SU-DHL-6 (cell line): ENCODE data around the gene GNAQ.

Source experiments
- EZH2phosphoT487 ChIP-seq: fragments of 200-600 bp; sonication (generic), shearing (Covaris generic); conservative IDR thresholded peaks from 2 replicates; pipeline ENCODE4 v1.6.1; 2018; ENCODE audit warnings: mild to moderate bottlenecking, antibody characterized with exemption, low read length, moderate library complexity, mixed read lengths
- TF ChIP-seq, protein P1 (sequence below): fragments of 200-600 bp; sonication (generic); IDR thresholded peaks from one replicate; pipeline ENCODE4 v1.5.1; 2017; ENCODE audit warnings: antibody characterized with exemption, mild to moderate bottlenecking, low read length, moderate library complexity; ENCODE audit not compliant: insufficient read depth, poor library complexity, severe bottlenecking

DNA sequence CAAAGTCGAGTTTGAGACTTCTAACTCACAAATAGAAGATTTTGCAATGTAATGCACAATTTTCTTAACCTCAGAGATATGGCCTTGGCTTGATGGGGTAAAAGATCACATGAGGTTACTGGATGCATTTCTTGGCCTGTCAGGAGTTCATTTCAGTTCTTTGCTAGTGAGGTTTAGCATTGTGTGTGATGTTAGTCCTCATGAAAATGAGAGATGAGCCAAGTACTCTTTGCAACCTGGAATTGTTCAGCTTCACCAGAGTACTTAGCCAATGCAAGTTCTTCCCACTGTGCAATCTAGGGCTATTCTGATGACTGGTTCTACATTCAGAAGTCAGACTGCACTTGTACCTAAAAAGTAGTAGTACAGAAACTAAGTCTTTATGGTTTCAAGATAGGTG lies 24.9 kb downstream of the GNAQ start:
- TF ChIP-seq, protein P1, sequence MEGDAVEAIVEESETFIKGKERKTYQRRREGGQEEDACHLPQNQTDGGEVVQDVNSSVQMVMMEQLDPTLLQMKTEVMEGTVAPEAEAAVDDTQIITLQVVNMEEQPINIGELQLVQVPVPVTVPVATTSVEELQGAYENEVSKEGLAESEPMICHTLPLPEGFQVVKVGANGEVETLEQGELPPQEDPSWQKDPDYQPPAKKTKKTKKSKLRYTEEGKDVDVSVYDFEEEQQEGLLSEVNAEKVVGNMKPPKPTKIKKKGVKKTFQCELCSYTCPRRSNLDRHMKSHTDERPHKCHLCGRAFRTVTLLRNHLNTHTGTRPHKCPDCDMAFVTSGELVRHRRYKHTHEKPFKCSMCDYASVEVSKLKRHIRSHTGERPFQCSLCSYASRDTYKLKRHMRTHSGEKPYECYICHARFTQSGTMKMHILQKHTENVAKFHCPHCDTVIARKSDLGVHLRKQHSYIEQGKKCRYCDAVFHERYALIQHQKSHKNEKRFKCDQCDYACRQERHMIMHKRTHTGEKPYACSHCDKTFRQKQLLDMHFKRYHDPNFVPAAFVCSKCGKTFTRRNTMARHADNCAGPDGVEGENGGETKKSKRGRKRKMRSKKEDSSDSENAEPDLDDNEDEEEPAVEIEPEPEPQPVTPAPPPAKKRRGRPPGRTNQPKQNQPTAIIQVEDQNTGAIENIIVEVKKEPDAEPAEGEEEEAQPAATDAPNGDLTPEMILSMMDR: no peak
- no peak for TF ChIP-seq EZH2phosphoT487
